ENCODE results near the gene C3.
"Not testable (repeated sequence)": the region's sequence is repeated elsewhere in the genome, so short reads cannot be mapped to it uniquely, and the experiment has no call there.

C3 gene

GRCh38 chr19:6664916-6665315, 55.5 kb downstream of the C3 start:
- DNase-seq (ENCODE audit: low read depth, low spot score), result no peak

DNA sequence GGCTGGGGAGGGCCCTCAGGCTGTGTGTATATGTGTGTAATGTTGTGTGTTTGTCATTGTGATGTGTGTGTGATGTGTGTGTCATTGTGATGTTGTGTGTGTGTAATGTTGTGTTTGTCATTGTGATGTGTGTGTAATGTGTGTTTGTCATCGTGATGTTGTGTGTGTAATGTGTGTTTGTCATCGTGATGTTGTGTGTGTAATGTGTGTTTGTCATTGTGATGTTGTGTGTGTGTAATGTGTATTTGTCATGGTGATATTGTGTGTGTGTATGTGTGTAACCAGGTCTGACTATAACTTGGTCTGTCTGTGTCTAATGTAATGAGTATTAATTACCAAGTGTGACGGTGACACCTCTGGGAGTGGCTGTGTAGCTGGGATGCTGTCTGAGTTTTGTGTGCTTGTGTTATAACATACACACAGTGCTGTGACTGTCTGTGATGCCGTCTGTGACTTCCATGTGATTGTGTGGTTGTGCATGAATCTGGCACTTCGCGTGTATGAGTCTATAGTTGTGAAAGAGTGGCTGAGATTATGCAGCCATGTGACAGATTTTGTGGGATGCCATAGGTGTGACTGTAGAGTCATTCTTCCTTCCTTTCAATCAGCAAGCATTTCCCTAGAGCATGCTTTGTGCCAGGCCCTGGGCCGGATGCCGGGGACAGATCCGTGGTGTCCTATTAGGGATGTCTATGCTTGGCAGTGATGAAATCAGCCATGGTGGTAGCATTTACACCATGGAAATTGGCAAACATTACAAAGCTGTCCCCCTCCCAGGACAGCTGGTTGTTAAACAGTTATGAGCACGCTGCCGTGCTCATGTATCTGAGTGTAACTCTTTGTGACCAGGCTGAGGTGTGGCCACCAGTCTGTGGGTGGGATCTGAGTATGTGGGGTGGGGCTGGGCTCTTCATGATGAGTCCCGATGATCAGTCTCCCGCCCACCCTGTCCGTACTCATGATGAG, 56.9 kb downstream of the C3 start:
- DNase-seq (ENCODE audit: low read depth, low spot score), result no peak

DNA sequence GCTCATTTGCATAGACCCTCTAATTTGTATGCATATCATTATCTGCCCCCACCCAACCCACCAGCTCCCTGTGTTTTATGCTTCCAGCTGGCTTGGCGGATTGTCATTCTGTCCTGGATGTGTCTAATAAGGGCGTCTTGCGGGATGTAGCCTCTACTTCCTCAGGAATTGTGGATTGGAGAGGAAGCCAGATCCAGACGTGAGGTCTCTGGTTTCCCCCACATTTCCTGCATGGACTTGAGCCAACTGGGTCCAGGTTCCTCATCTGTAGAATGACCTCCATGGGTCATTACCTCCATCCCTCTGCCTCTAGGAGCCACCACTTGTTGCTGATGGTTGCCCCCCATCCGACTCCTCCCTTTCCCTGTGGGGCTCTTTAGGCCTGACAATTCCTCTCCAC, 57.7 kb downstream of the C3 start:
- DNase-seq (ENCODE audit: low read depth, low spot score), result no peak

GRCh38 chr19:6661509-6662244, 58.8 kb downstream of the C3 start:
- DNase-seq (ENCODE audit: low read depth, low spot score), result peak; percentile 40

DNA sequence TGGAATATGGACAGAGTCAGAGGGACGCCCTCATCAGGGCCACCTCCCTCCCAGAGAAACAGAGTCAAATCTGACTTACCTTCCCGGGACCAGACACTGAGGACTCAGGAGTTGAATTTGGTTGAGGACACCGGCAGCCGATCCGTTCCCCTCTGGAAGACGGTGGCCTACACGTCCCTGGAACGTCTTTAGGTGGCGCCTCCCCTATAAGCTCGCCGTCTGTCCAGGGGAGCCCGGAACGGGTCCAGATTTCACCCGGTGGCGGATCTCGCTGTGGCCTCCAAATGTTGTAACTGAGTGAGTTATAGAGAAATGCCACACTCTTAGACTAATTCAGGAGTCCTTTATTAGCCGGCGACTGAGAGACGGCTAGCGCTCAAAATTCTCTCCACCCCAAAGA, 59.5 kb downstream of the C3 start:
- no peak for DNase-seq (ENCODE audit: low read depth, low spot score)

GRCh38 chr19:6656390-6656789, 64.1 kb downstream of the C3 start:
- DNase-seq (ENCODE audit: low read depth, low spot score), result not testable (repeated sequence)

GRCh38 chr19:6654347-6655310, 65.8 kb downstream of the C3 start:
- DNase-seq (ENCODE audit: low read depth, low spot score), result no peak

- no peak for DNase-seq (ENCODE audit: low read depth, low spot score)
Observed at GRCh38 chr19:6652805-6653094, 67.7 kb downstream of the C3 start.

- no peak for DNase-seq (ENCODE audit: low read depth, low spot score)
Observed at GRCh38 chr19:6651965-6652804, 68.3 kb downstream of the C3 start.

DNA sequence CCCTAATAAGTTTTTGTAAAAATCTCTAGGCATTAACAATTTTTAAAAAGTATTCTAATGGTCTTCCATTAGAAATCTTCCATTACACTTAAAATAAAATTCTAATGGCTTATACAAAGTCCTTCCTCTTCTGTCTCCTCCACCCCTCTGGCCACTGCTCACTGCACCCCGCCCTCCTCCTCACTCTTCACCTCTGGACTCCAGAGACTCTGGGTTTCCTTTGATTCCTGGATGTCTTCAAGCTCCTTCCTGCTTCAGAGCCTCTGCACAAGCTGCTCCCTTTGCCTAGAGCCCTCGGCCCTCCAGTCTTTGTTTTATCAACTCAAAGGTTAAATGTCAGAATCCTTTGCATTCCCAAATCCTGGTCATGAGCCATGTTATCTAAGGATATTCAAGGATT, 71.3 kb downstream of the C3 start:
- no peak for DNase-seq (ENCODE audit: low read depth, low spot score)

DNA sequence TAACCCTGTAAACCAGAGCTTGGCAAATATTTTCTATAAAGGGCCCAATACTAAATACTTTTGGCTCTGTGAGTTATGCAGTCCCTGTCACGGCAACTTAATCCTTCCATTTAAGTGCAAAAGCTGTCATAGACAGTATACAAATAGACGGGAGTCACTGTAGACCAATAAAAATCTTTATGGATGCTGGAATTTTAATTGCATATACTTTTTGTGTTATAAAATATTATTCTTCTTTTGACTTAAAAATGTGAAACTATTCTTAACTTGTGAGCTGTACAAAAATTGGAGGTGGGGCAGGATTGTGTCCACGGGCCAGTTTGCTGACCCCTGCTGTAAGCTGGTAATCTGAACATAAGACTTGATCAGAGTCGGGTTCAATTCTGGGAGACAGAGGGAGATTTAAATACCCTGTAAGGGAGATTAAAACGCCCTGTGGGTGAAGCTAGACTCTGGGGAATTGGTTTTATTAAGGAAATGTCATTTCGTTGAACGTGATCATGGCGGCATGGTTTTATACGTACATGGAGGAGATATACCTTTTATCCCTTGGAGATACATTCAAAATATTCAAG, 72.2 kb downstream of the C3 start:
- no peak for DNase-seq (ENCODE audit: low read depth, low spot score)

- DNase-seq (ENCODE audit: low read depth, low spot score), result no peak
Observed at GRCh38 chr19:6644796-6645195, 75.7 kb downstream of the C3 start.

DNA sequence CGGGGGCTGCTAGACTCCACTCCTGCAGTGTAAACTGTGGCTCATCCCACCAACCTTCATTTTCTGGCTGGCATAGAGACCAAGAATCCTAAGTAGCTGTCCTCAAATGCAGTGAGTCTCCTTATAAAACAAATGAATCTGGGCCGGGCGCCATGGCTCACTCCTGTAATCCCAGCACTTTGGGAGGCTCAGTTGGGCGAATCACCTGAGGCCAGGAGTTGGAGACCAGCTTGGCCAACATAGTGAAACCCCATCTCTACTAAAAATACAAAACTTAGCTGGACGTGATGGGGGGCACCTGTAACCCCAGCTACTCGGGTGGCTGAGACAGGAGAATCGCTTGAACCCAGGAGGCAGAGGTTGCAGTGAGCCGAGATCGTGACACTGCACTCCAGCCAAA, 80.1 kb downstream of the C3 start:
- not testable (repeated sequence) for DNase-seq (ENCODE audit: low read depth, low spot score)

- no peak for DNase-seq (ENCODE audit: low read depth, low spot score)
Observed at GRCh38 chr19:6639439-6639838, 81.0 kb downstream of the C3 start.

- not testable (repeated sequence) for DNase-seq (ENCODE audit: low read depth, low spot score)
Observed at GRCh38 chr19:6633456-6633813, 87.0 kb downstream of the C3 start.

GRCh38 chr19:6632747-6633455, 87.5 kb downstream of the C3 start:
- not testable (repeated sequence) for DNase-seq (ENCODE audit: low read depth, low spot score)

DNA sequence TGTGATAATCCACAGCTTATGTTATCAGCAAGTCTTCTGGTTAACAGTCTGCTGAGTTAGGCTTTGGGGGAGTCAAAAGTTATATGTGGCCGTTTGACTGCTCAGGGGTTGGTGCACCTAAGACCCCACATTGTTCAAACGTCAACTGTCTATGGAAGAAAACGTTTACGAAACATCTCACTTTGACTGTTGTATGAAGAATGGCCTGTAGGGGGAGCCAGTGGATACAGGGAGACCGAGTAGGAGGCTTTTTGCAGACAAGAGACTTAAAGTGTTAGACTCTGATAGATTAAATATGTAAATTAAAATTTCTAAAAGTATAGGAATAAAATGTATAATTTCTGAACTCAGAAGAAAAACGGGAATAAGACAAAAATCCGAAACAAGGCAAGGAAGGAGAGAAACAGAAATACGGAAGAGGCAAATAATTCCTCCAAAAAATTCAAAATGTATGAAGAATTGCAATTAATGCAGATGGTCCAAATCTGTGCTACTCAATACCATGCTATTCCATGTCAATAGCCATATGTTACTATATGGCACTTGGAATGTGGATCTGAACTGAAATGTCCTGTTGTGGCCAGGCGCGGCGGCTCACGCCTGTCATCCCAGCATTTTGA, 88.3 kb downstream of the C3 start:
- peak; percentile 82 for DNase-seq (ENCODE audit: low read depth, low spot score)
